Activated CD4-positive, alpha-beta T cell treated with anti-CD3 and anti-CD28 coated beads for 48 hours (primary cell): ENCODE data around the gene BORCS8.
"Not testable (repeated sequence)": the region's sequence is repeated elsewhere in the genome, so short reads cannot be mapped to it uniquely, and the experiment has no call there.

Experiments used
- DNase-seq: peaks from one replicate; pipeline ENCODE4 v3.0.0-alpha.2; 2020

The BORCS8 gene

GRCh38 chr19:19147344-19147743, 44.6 kb downstream of the BORCS8 start:
- DNase-seq: no peak

GRCh38 chr19:19146865-19147264, 45.1 kb downstream of the BORCS8 start:
- DNase-seq: no peak

DNA sequence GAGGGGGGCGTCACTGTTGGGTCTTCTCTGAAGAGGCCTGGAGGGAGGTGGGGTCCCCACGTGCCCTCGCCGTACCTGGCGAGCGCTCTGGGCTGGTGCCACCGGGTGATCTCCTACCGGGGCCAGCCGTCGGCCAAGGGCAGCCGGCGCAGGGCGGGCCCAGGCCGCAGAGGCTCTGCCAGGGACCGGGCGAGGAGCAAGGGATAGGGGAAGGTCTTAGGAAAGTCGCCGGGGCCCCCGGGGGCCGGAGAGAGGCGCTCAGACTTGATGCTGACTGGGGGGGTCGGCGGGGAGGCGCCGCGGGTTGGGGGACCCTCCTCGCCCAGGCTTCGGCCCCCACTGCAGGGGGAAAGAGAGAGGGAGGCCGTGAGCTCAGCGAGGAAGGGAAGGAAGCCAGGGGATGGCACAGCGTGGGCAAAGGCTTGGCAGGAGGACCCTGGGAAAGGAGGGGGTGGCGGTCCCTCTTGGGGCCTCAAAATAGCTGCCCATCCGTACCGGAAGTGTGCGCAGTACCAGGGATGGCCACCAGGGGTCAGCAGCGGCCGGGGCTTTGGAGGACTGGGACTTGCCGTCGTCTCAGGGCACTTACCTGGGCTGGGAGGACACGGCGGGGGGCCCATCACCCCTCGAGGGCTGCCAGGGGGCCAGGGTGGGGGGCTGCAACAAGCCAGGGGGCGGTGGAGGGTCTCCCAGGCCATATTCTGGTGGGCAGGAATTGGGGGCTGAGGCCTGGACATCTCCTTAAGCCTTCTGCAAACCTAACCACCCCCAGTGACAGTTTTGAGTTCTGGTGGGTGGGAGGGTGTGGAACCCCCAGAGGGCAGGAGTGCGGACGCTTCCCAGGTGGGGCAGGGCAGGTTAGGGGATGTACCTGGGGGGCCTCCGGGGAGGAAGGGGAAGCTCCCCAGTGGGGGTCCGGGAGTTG, 46.0 kb downstream of the BORCS8 start:
- peak; percentile 93 for DNase-seq

DNA sequence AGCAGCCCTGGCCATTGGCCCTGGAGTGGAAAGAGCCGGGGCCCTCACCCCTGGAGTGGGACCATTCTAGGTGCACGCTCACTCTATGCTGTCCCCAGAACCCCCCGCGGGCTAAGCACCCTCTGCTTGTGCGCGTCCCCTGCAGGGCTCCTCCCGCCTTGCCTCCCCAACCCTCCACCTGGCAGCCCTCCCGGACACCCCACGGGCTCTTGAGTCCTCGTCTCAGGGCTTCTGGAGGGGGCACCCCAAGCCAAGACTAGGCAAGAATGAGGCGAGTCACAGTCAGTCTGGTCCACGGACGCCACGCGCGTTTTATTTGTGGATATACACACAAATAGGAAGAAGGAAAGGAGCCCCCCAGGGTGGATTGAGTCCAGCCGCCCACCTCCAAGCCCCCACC, 46.7 kb downstream of the BORCS8 start:
- DNase-seq: no peak

DNA sequence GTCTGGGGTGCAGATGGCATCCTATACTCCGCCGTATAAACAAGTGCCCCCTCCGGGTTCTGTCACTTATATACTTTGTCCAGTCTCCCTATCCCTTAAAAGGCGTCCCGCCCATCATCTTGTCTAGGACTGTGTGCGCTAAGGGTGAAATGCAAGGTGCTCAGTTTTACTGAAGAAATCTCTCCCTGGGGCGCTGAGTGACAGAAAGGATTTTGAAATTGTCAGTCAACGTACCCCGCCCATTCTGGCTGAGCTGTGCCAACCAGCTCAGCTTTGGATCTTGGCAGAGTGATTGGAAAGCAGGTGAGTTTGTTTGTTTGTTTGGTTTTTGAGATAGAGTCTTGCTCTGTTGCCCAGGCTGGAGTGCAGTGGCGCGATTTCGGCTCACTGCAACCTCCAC, 49.6 kb downstream of the BORCS8 start:
- DNase-seq: no peak

- DNase-seq: no peak
These were observed 51.5 kb downstream of the BORCS8 start for GRCh38 chr19:19140476-19140875.

GRCh38 chr19:19139876-19140229, 52.1 kb downstream of the BORCS8 start:
- DNase-seq: no peak

DNA sequence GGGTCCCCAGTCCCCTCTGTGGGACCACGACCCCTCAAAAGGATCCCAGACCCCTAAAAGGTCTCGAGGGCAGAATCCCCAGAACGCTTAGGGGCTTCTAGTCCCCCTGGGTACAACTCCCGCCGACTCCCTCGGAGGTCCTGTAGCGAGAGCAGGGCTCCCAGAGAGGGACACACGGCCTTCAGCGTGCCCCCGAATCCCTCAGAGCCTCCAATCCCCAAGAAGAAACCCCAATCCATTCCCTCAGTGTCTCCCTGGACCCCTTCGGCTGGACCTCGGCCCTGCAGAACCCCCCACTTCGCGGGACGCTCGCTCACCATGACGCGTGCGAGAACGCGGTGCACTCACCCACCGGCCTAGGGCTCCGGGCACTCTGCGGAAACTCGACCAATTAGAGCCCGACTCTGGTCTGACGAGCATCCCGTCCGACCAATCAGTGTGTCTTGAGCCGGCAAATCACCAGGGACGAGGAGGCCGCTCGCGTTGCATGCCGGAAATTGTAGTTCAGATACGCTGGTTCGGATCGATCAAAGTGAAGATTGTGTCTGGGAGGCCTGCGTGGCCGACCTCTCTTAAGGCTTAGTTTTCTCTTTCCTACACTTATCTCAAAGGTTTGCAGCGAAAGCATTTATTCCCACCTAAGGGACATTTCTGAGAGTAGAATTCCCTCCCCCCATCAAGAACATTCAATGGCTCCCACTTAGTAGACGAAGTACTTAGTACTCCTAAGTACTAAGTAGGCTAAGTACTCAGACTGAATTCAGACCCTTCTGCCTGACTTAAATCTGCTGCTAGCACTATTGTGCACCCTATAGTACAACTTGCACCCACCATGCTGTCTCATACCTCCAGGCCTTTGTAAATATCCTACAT, 53.6 kb downstream of the BORCS8 start, which contains the start of gene TMEM161A:
Gene TMEM161A, minus strand, starts transcription at position 370 of the 873 bp plus-strand sequence. Its CDS starts 50 bp downstream, at position 320.
- peak; percentile 98 for DNase-seq

- peak; percentile 25 for DNase-seq
These were observed 54.3 kb downstream of the BORCS8 start for GRCh38 chr19:19137556-19138108.

- not testable (repeated sequence) for DNase-seq
These were observed 56.2 kb downstream of the BORCS8 start for GRCh38 chr19:19135713-19136112.

GRCh38 chr19:19134687-19135158, 57.2 kb downstream of the BORCS8 start:
- peak; percentile 69 for DNase-seq

GRCh38 chr19:19133985-19134384, 58.0 kb downstream of the BORCS8 start:
- DNase-seq: no peak

DNA sequence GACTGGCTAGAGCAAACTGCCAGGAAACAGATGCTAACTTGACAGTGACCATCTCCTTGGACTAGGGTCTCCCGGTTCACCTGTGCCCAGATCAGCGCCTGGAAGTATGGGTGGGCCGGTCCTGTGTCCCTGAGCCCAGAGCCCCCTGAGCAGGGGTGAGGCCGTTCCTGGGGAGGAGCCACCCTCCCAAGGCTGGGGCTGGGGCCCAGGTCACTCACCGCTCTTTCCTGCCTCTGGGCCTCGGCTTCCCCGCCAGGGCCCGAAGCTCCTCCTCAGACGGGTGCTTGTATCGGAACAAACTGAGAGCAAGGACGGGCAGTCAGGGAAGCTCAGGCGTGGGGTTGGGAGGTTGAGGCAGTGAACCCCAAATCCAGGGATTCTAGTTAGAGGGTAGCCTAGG, 59.0 kb downstream of the BORCS8 start:
- DNase-seq: no peak

DNA sequence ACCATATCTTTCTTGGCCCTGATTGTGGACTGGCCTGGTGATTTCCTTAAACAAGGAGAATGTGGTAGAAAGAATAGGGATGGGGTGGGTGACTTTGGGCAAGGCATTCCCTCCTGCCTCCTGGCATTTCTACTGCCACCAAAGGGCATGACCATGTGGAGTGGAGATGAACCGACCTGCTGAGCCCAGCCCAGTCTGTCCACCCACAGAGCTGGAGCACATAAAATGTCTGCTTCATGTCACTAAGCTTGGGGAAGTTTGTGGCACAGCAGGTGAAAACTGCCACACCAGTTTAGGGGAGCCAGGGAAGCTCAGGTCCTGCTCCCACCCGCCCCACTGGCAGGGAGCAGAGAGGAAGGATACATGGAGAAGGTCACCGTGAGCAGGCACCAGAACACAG, 60.0 kb downstream of the BORCS8 start:
- DNase-seq: no peak
